GM23338 (cell line): ENCODE data around the gene RIN3. TPM values are rescaled to one million over a fixed set of nuclear protein-coding genes. Genes with fewer than 3 reads are reported as not detected.
A peak's percentile ranks its signal among the peaks of the same experiment; 100 is the strongest.

Experiments used
- ATAC-seq: fragments of 200-7000 bp; cut with Tn5 transposase; 3 replicates; pipeline ENCODE4 v1.9.1; 2020
- DNase-seq: peaks from one replicate; pipeline ENCODE4 v3.0.0-alpha.2; 2015; ENCODE audit warnings: low spot score
- H2AFZ ChIP-seq: fragments of 200-600 bp; sonication (generic); 2 replicates; pipeline ENCODE4 v1.8.0; 2016; ENCODE audit warnings: antibody characterized with exemption, mild to moderate bottlenecking, moderate library complexity
- H3F3A ChIP-seq: fragments of 200-600 bp; sonication (generic); replicated peaks from 2 replicates; pipeline ENCODE4 v1.8.0; 2017; ENCODE audit warnings: antibody characterized with exemption, mixed run types, low read depth
- H3K27ac ChIP-seq: fragments of 200-600 bp; sonication (generic); 2 replicates; pipeline ENCODE4 v1.6.1; 2016; ENCODE audit warnings: low read depth
- H3K27me3 ChIP-seq: fragments of 200-600 bp; sonication (generic); 2 replicates; pipeline ENCODE4 v1.8.0; 2016; ENCODE audit warnings: mild to moderate bottlenecking, mixed run types, moderate library complexity; ENCODE audit not compliant: insufficient read depth
- H3K36me3 ChIP-seq: fragments of 200-600 bp; sonication (generic); 2 replicates; pipeline ENCODE4 v1.8.0; 2016; ENCODE audit warnings: mild to moderate bottlenecking; ENCODE audit not compliant: insufficient read depth
- H3K4me1 ChIP-seq: fragments of 200-600 bp; sonication (generic); 2 replicates; pipeline ENCODE4 v1.8.0; 2016; ENCODE audit warnings: mild to moderate bottlenecking, moderate library complexity; ENCODE audit not compliant: insufficient read depth
- H3K4me2 ChIP-seq: fragments of 200-600 bp; sonication (generic); 2 replicates; pipeline ENCODE4 v1.7.1; 2017; ENCODE audit warnings: mixed run types
- H3K4me3 ChIP-seq: fragments of 200-600 bp; sonication (generic); 2 replicates; pipeline ENCODE4 v1.6.1; 2016; ENCODE audit warnings: mixed run types
- H3K79me2 ChIP-seq: fragments of 200-600 bp; sonication (generic); replicated peaks from 2 replicates; pipeline ENCODE4 v1.8.0; 2017; ENCODE audit warnings: mild to moderate bottlenecking; ENCODE audit not compliant: insufficient read depth
- H3K9me2 ChIP-seq: fragments of 200-600 bp; sonication (generic); 2 replicates; pipeline ENCODE4 v1.8.0; 2017; ENCODE audit not compliant: insufficient read depth
- H4K20me1 ChIP-seq: fragments of 200-600 bp; sonication (generic); replicated peaks from 2 replicates; pipeline ENCODE4 v1.8.0; 2017; ENCODE audit warnings: mild to moderate bottlenecking; ENCODE audit not compliant: insufficient read depth
- H3K27ac Mint-ChIP-seq: 2 replicates; pipeline ENCODE4 v1.8.0; 2020; ENCODE audit warnings: inconsistent platforms, mild to moderate bottlenecking, moderate library complexity, mixed read lengths
- H3K27me3 Mint-ChIP-seq: 3 replicates; pipeline ENCODE4 v1.8.0; 2022; ENCODE audit warnings: low read depth, mild to moderate bottlenecking, moderate library complexity, mixed read lengths, inconsistent platforms; ENCODE audit not compliant: insufficient read depth, poor library complexity
- H3K36me3 Mint-ChIP-seq: 3 replicates; pipeline ENCODE4 v1.8.0; 2021; ENCODE audit warnings: low read depth, mild to moderate bottlenecking, inconsistent platforms, moderate library complexity, mixed read lengths
- H3K4me1 Mint-ChIP-seq: 3 replicates; pipeline ENCODE4 v1.8.0; 2020; ENCODE audit warnings: mild to moderate bottlenecking, inconsistent platforms, mixed read lengths
- H3K4me3 Mint-ChIP-seq: 3 replicates; pipeline ENCODE4 v1.8.0; 2021; ENCODE audit warnings: moderate library complexity, mild to moderate bottlenecking, inconsistent platforms, mixed read lengths
- H3K9me3 Mint-ChIP-seq: 3 replicates; pipeline ENCODE4 v1.8.0; 2020; ENCODE audit warnings: moderate library complexity, mild to moderate bottlenecking, inconsistent platforms, mixed read lengths
- CREB1 ChIP-seq: fragments of 250-450 bp; sonication (Bioruptor Pico); IDR thresholded peaks from 2 replicates; pipeline ENCODE4 v1.5.0; 2020; ENCODE audit warnings: low read depth, mild to moderate bottlenecking, moderate library complexity
- CTCF ChIP-seq, 2 experiments: fragments of 200-600 bp in 1 of 2; sonication (generic) in 1 of 2; conservative IDR thresholded peaks; 2 replicates each; pipeline versions ENCODE4 v1.5.1 to v1.6.1; 2016 to 2017; ENCODE audit warnings: antibody characterized with exemption in 2 of 2, low read depth in 2 of 2, mild to moderate bottlenecking in 2 of 2, moderate library complexity in 1 of 2
- ETS1 ChIP-seq: IDR thresholded peaks from 2 replicates; pipeline ENCODE4 v1.6.1; 2016; ENCODE audit warnings: antibody characterized with exemption
- EZH2 ChIP-seq: fragments of 200-600 bp; sonication (generic); IDR thresholded peaks from one replicate; pipeline ENCODE4 v1.8.0; 2017; ENCODE audit warnings: antibody characterized with exemption, mild to moderate bottlenecking, low read depth; ENCODE audit not compliant: unreplicated experiment
- EZH2phosphoT487 ChIP-seq: fragments of 200-600 bp; sonication (generic); IDR thresholded peaks from one replicate; pipeline ENCODE4 v1.8.1; 2018; ENCODE audit warnings: antibody characterized with exemption; ENCODE audit not compliant: unreplicated experiment
- NANOG ChIP-seq: IDR thresholded peaks from 2 replicates; pipeline ENCODE4 v1.6.1; 2016; ENCODE audit warnings: antibody characterized with exemption, borderline replicate concordance
- POLR2AphosphoS5 ChIP-seq: IDR thresholded peaks from 2 replicates; pipeline ENCODE4 v1.6.1; 2016; ENCODE audit warnings: antibody characterized with exemption, low read depth
- REST ChIP-seq: IDR thresholded peaks from one replicate; pipeline ENCODE4 v1.6.1; 2018; ENCODE audit warnings: antibody characterized with exemption; ENCODE audit not compliant: unreplicated experiment
- STAT1 ChIP-seq: IDR thresholded peaks from one replicate; pipeline ENCODE4 v1.6.1; 2016; ENCODE audit warnings: antibody characterized with exemption; ENCODE audit not compliant: unreplicated experiment
- ZNF114 ChIP-seq: fragments of 250-450 bp; sonication (Bioruptor Pico); IDR thresholded peaks from 2 replicates; pipeline ENCODE4 v1.5.0; 2020; ENCODE audit warnings: mild to moderate bottlenecking, moderate library complexity
- ZNF331 ChIP-seq: fragments of 250-450 bp; sonication (Bioruptor Pico); IDR thresholded peaks from 2 replicates; pipeline ENCODE4 v1.5.0; 2020; ENCODE audit warnings: low read depth, mild to moderate bottlenecking, moderate library complexity
- long read RNA-seq: library from polyadenylated mRNA; unstranded; transcript quantifications from one replicate; pipeline ENCODE4 v2.0.0, GENCODE V29; 2020; ENCODE audit not compliant: unreplicated experiment
- polyA plus RNA-seq: library from polyadenylated mRNA; unstranded; fragments of >200 nt; fragmentation: Nextera tagmentation; extraction: Ambion mirVana; gene quantifications from 2 replicates; pipeline ENCODE4 v1.2.1, GENCODE V29; 2016
- total RNA-seq: library from RNA; depleted of rRNA; stranded (reverse); fragments of >200 nt; shearing (Covaris generic); gene quantifications from 2 replicates; pipeline ENCODE4 v1.2.3, GENCODE V29; 2014; rRNA removed

The RIN3 gene, protein sequence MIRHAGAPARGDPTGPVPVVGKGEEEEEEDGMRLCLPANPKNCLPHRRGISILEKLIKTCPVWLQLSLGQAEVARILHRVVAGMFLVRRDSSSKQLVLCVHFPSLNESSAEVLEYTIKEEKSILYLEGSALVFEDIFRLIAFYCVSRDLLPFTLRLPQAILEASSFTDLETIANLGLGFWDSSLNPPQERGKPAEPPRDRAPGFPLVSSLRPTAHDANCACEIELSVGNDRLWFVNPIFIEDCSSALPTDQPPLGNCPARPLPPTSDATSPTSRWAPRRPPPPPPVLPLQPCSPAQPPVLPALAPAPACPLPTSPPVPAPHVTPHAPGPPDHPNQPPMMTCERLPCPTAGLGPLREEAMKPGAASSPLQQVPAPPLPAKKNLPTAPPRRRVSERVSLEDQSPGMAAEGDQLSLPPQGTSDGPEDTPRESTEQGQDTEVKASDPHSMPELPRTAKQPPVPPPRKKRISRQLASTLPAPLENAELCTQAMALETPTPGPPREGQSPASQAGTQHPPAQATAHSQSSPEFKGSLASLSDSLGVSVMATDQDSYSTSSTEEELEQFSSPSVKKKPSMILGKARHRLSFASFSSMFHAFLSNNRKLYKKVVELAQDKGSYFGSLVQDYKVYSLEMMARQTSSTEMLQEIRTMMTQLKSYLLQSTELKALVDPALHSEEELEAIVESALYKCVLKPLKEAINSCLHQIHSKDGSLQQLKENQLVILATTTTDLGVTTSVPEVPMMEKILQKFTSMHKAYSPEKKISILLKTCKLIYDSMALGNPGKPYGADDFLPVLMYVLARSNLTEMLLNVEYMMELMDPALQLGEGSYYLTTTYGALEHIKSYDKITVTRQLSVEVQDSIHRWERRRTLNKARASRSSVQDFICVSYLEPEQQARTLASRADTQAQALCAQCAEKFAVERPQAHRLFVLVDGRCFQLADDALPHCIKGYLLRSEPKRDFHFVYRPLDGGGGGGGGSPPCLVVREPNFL
- total RNA-seq (0.78 and 0.97 TPM in 2 replicates), polyA plus RNA-seq (0.63 and 1.5 TPM in 2 replicates)
- long read RNA-seq, partial matches to known transcripts, result 0 of 1 reads
- long read RNA-seq, other reads (novel, unspliced or antisense), result 1 of 1 reads

GRCh38 chr14:92513204-92513965, at the start of gene RIN3:
Gene RIN3, plus strand, starts transcription at chr14:92513781. Its CDS starts 152 bp downstream, at chr14:92513933.
- Mint-ChIP-seq H3K9me3 (no peaks in the 10 kb centered on the region), H3K4me3 (peak within 1 kb of the TSS; percentile 71), H3K27me3 (peaks cover 27% of the 10 kb centered on the region), H3K27ac (no peak within 1 kb of the TSS), H3K36me3 (no peaks in the 10 kb centered on the region), H3K4me1 (peaks cover 10% of the 10 kb centered on the region)
- H3K9me2 ChIP-seq, result no peaks in the 10 kb centered on the region
- H3K79me2 ChIP-seq, result no peaks in the 10 kb centered on the region
- H3K4me3 ChIP-seq, result peak within 1 kb of the TSS; percentile 75
- peaks cover 40% of the 10 kb centered on the region for H3K27me3 ChIP-seq
- peak; percentile 84 for DNase-seq
- H3K27ac ChIP-seq, result no peak within 1 kb of the TSS
- H3K4me2 ChIP-seq, result peak within 1 kb of the TSS; percentile 93
- peak within 1 kb of the TSS; percentile 96 for H2AFZ ChIP-seq
- 0 out of 2 replicates have a peak, but pooled peaks cover 3% of the 10 kb centered on the region for H3F3A ChIP-seq
- no peaks in the 10 kb centered on the region for H4K20me1 ChIP-seq
- ATAC-seq, result peak; percentile 78
- H3K36me3 ChIP-seq, result no peaks in the 10 kb centered on the region
- H3K4me1 ChIP-seq, result no peaks in the 10 kb centered on the region; the same call in 1 of the 2 replicates
- TF ChIP-seq NANOG (no peak), ETS1 (no peak), EZH2phosphoT487 (no peak), ZNF331 (CRISPR knock-in tag) (no peak), POLR2AphosphoS5 (no peak), CREB1 (no peak), CTCF (conservative IDR thresholded peaks at IDR 0.05; ENCODE audit: low read depth in 2 of 2) (no peak), REST (no peak), EZH2 (no peak), STAT1 (no peak), ZNF114 (no peak)
